ENCODE measurements around the gene NALCN. TPM values are rescaled to one million over a fixed set of nuclear protein-coding genes. Genes with fewer than 3 reads are reported as not detected.

Gene NALCN
- total and polyA plus RNA-seq, 2 of the 8 experiments (the other 6 are each of a cell fraction or from before 2014, with no cell fraction given), result 0.26 to 0.54 TPM

GRCh38 chr13:101181076-101181685 lies 235.1 kb downstream of the NALCN start (continued):
- no peak for TF ChIP-seq CHD7 (IDR thresholded peaks at IDR 0.05; ENCODE audit: insufficient replicate concordance, low read length)

Measured in H1 (cell line).